ACHN (cell line): Measurements from ENCODE around the gene P2RY6.

ENCODE experiments used
- DNase-seq: peaks from one replicate; pipeline ENCODE4 v3.0.0-alpha.2; 2015
- in situ Hi-C: cut with HindIII; loops from 2 replicates; pipeline ENCODE4 v1.10.0; 2017; ENCODE audit warnings: low sequenced_read_pairs, low pct_ligation_motif_present, low pct_unique_long_range_greater_than_20kb

P2RY6 gene

DNA sequence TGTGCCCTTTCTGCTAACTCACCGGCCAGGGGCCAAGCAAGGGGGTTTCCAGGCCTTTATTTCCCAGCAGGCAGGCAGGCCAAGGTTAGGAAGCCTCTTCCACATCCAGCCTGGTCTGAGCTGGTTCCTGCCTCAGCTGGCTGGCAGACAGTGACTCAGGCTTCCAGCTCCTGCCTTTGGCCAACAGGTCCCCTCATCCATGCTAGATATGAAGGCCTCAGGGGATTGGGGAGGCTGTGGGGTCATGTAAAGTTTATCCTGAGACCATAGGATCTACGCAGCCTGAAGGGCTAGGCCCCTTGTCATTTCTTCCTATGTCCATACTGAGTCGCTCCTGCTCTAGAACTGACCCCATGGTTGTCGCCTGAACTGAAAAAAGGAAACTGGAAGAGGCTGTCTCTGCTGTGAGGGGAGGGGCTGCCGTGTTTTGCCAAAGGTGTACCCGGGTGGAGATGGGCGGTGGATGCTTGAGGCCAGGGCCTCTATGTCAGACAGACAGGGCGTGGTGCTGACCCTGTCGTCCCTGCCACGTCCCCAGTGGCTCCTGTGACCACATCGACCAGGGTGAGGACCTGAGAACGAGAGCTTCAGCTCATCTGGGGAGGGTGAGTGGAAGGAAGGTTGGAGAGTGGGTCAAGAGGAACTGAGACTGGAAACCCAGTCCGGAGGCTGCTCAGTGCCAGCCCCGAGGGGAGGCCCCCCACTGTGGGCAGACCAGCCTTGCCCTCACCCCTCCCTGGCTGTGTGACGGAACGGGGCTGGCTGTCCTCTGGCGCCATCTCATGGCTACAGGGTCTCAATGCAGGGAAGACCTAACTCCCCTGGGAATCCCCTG lies 17.0 kb downstream of the P2RY6 start:
- peak; percentile 70 for DNase-seq
- in situ Hi-C loops = no loop called here

DNA sequence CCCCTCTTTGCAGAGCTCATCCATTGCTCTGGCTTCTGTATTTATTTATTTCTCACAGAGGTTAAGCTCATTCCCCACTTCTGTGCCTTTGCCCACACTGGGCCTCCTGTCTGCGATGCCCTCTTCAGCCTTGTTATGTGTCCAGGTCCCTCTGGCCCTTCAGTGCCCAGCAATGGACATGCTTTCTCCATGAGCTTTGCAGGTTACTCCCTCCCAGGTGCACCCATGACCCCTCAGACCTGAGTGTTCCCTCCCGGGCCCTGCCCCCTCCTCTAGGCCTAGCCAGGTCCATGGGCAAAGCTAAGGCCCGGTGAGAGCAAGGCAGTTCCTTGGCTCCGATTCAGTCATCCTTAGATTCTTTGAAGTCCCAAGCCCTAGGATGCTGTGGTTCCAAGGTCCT lies 18.4 kb downstream of the P2RY6 start:
- in situ Hi-C loops = no loop called here
- DNase-seq = no peak

DNA sequence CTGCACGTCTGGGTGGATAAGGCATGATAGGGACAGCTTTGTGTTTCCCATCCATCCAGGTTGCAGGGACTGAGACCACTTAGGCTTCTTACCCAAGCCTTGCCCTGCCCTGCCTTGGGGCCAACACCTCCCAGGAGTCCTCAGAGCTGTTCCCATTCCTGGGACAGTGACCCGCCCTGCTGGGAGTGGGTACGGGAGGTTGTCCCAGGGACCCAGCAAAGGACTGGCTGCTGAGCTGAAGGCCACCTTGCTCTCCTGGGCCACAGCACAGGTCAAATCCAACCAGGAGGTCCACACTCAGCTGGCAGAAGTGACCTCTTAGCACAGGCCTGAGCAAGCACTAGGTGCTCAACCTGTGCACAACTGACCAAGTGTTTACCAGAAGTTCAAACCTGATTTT lies 19.1 kb downstream of the P2RY6 start:
- no peak for DNase-seq
- in situ Hi-C loops = no loop called here

DNA sequence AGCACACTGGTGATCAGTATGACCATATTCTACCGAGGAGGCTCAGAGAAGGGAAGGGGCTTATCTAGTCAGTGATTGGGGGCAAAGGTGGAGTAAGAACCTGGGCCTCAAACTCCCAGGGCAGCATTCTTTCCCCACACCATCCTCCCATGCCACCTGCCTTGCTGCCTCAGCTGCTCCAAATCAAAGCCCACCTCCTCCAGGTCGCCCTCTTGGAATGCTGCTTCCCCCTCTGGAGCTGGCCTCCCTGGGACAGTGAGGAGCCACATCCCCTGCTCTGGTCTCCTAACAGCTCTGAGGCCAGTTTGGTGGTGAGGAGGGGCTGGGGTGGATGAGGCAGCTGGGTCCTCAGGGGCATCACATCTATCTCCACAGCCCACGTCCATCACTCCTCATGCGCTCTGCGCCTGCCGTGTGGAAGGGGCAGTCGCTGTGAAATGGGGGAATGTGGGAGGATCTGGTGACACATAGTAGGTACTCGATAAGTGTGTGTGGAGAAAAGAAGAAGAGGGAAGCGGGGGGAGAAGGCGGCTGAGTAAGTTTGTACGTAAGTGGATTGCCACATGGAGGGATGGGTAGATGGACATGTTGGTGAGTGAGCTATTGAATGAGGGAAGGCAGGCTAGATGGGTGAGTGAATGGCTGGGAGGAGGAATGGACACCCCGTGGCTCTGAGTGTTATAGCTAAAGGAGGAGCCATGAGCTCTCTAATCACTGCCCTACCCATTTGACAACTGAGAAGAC lies 19.8 kb downstream of the P2RY6 start:
- no peak for DNase-seq
- in situ Hi-C loops = no loop called here

DNA sequence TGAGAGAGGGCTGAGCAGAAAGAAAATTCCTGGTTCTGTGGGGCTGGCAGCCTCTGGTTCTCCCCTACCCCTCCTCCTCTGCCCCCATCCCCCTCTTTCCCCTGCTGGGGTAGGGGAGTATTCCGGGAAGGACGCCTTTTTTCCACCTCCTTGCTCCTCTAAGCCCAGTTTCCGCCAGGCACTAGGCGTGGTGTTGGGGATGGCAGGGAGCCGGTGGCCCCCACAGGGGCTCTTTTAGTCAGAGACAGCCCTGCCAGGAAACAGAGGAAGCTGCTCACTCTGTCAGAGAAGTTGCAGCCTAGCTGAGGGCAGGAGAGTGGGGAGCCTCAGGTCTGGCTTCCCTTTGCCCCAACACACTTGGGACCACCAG lies 20.4 kb downstream of the P2RY6 start:
- DNase-seq = no peak
- in situ Hi-C loops = no loop called here

DNA sequence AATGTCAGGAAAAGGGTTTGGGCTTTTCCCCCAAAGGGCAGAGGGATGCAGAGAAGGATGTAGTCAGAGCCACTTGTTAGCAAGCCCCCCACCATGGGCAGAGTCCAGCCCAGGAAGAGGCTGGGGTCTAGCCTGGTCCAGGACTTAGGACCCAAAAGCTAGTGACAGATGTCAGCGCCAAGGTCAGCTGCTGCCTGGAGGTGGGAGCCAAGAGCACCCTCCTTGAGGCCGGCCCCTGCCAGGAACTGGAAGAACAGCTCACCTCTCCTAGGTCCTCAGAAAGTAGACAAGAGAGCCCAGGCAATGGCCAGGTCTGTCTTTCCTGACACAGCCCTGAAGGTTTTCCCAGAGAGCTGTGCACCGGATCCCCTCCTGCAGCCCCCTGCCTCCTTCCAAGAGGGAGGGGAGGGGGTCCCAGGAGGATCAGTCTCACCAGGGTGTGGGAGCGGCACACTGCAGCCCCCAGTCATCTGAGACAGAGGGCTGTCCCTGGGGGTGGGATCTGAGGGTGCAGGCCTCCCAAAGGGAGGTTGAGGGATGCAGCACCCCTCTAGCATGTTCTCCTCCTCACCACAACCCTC lies 21.3 kb downstream of the P2RY6 start:
- in situ Hi-C loops = no loop called here

DNA sequence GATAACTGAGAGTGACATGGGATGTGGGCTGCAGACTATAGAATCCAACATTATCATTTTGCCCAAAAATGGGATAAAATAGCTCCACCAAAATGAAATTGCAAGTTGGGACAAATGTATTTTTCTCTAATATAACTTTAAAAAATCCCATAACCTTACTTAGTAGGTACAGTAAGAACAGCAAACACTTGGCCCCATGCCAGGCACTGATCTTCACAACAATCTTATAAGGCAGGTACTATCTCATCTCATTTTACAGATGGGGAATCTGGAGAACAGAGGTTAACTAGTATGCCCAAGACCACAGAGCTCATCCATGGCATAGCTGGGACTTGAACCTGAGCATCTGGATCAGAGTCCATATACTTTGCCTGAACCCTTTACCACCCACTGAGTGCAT lies 22.5 kb downstream of the P2RY6 start:
- no peak for DNase-seq
- in situ Hi-C loops = no loop called here

More for the DNA sequence above, 21.3 kb downstream of the P2RY6 start:
- DNase-seq = no peak

DNA sequence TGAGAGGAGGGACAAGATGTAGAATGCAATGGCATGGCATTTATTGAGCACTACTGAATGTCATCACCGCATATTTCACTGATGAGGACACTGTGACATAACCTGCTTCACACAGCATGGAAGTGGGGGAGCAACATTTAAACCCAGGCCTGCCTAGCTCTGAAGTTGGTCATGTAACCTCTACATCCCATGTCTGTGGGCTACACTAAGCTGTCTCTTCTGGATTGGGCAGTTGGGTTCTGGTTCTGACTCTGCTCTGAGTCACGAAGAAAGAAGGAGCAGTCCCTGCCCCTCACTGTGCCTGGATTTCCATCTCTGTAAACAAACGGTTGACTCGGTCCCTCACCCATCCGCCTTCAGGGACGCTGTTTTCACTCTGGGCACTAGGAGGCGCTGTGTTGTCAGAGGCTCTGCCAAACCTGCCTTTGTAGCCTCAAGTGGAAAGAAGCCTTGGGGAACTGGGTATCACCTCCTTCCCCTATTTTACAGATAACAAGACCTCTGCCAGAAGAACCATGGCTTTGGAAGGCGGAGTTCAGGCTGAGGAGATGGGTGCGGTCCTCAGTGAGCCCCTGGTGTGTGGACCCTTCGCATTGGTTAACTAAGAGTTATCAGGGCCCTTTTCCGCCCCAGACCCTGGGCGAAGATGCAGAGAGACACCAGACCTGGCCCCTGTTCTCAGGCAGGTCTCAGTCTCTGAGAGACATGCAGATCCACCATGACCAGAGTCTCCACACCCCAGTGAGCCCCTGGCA lies 23.3 kb downstream of the P2RY6 start:
- peak; percentile 75 for DNase-seq
- in situ Hi-C loops = no loop called here

DNA sequence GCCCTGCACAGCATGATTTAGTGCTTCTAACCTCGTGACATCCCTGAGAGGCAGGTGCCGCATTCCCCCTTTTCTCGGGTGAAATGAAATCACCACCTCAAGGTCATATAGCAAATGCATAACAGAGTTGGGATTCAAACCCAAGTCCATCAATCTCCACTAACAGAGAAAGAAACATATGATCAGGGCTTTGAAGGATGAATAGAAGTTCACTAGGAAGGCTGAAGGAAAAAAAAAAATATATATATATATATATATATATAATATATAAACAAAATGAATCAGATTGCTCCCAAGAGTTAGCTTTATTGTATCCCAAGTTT lies 23.8 kb downstream of the P2RY6 start:
- no peak for DNase-seq
- in situ Hi-C loops = no loop called here

DNA sequence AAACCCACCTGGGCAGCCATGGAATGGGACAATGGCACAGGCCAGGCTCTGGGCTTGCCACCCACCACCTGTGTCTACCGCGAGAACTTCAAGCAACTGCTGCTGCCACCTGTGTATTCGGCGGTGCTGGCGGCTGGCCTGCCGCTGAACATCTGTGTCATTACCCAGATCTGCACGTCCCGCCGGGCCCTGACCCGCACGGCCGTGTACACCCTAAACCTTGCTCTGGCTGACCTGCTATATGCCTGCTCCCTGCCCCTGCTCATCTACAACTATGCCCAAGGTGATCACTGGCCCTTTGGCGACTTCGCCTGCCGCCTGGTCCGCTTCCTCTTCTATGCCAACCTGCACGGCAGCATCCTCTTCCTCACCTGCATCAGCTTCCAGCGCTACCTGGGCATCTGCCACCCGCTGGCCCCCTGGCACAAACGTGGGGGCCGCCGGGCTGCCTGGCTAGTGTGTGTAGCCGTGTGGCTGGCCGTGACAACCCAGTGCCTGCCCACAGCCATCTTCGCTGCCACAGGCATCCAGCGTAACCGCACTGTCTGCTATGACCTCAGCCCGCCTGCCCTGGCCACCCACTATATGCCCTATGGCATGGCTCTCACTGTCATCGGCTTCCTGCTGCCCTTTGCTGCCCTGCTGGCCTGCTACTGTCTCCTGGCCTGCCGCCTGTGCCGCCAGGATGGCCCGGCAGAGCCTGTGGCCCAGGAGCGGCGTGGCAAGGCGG lies 24.5 kb downstream of the P2RY6 start:
- DNase-seq = no peak
- in situ Hi-C loops = no loop called here

DNA sequence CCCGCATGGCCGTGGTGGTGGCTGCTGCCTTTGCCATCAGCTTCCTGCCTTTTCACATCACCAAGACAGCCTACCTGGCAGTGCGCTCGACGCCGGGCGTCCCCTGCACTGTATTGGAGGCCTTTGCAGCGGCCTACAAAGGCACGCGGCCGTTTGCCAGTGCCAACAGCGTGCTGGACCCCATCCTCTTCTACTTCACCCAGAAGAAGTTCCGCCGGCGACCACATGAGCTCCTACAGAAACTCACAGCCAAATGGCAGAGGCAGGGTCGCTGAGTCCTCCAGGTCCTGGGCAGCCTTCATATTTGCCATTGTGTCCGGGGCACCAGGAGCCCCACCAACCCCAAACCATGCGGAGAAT lies 25.1 kb downstream of the P2RY6 start:
- in situ Hi-C loops = no loop called here
- no peak for DNase-seq

DNA sequence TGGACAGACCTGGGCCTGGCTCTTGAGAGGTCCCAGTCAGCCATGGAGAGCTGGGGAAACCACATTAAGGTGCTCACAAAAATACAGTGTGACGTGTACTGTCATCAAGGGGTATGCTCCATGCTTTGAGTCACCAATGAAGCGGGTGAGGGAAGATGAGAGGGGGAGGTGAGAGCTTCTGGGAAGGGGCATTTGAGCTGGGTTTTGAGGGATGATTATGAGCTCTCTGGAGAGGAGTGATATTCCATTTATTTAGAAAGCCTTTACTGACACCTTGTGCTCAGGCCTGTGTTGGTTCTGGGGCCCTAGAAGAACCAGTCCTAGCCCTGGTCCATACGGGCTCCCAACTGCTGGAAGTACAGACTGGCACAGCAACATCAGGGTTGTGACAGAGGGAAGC lies 25.6 kb downstream of the P2RY6 start:
- in situ Hi-C loops = no loop called here
- no peak for DNase-seq

DNA sequence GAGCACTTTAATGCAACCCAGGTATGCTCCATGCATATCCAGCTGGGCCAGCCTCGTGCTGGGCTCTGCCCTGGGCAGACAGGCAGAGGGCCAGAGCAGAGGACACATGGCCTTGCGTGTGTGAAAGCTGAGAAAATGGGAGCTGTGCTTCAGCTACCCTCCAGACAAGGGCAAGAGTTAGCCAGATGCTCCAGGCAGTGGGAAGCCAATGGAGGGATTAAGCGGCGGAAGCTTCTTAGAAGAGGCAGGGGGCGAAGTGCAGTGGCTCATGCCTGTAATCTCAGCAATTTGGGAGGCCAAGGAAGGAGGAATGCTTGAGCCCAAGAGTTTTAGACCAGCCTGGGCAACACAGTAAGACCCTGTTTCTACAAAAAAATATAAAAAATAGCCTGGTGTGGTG lies 26.1 kb downstream of the P2RY6 start:
- DNase-seq = no peak
- in situ Hi-C loops = no loop called here

DNA sequence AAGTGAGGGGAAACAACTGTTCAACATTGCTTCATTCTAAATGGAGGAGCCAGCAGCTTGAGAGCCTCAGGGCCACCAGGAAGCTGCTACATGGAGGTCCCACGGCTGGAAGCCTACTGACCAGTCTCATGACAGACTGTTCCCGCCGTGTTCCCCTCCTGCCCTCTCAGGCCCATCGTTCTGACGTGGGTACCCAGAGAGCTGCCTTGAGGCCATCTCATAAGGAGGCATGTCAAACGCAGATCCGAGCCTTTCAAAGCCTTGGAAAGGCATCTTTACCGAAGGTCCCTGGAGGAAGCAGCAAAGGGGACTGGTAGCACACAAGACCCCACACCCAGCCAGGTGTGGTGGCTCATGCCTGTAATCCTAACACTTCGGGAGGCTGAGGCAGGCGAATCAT lies 27.6 kb downstream of the P2RY6 start:
- DNase-seq = no peak
- in situ Hi-C loops = no loop called here

DNA sequence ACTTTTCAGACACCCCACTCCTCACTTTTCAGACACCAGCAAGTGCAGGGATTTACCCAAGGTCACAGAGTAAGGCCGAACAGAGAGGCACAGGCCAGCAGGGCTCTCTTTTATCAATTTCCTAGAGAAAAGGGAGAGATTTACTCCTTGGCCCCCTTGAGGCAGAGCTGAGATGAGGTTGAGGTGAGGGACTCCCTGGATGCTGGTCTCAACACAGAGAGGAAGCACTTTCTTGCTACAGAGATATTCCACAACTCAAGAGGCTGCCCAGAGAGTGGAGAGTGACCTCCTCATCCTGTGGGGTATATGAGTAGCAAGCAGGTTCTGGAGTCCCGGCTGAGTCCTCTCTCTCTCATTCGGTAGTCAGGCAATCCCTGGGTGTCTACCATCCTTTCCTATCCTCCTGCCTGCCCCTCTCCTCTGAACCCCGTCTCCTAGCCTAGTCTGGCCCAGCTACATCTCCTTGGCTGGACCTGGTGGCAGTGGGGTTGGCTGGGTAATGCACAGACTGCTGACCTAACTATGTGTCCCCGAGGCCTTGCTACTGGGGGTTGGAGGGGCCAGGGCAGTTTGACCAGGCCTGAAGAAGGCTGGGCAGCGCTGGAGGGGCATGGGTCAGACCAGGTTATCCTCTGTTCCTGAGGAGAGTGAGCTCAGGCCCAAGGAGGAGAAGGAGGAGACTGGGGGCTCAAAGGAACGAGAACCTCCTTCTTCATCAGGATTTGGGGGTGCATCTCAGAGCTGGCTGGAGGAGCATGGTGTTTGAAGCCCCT lies 34.1 kb downstream of the P2RY6 start:
- in situ Hi-C loops = no loop called here
- DNase-seq = no peak

DNA sequence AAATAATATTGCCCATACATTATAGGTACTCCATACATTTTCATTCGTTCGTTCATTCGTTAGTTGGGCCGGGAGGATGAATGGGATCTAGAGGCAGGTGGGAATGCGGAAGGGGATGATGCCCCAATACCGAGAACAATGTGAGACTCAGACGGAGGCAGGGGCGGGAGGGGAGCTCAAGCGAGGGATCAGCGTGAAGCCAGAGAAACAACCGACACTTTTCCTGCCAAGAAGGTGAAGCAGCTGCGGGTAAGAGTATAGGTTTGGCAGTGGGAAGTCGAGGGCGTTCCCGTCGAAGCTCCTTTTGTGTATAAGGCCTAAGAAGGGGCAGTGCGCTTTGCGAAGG lies 34.8 kb downstream of the P2RY6 start:
- in situ Hi-C loops = no loop called here
- DNase-seq = no peak

DNA sequence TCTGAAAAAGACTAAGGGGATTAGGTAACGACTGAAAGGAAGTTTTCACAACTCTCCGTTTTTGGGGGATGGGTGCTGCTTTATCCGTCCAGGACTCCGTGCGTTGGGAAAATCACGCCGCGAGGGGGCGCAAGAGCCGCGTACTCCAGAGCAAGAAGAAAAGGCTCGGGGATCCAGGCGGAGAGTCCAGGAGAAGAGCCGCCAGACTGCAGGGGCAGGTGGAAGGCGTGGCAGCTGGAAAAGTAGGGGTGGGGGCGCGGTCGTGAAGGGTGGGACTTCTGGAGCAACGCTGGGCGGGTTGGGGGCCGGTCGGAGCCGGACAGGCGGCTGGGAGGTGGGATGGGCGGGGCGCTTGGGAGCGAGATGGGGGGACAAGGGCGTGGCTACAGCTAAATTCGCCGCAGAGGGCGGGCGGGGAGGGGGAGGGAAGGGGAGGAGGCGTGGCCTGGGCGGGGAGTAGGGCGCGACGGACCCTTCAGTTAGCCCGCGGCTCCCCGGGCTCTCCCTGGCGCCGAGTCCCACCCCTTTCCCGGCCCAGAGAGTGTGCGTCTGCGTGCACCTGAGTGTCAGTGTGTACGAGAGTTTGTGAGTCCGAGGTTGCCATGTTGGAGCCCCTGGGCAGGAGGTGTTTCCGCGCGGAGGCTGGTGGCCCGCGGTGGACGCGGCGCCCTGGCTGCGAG lies 35.3 kb downstream of the P2RY6 start:
- DNase-seq = peak; percentile 97
- in situ Hi-C loops = no loop called here
